SK-N-SH (cell line): Measurements from ENCODE around the gene YJEFN3. TPM values are rescaled to one million over a fixed set of nuclear protein-coding genes. Genes with fewer than 3 reads are reported as not detected.

ENCODE experiments used
- CTCF ChIA-PET: fragments of 300-600, 350-600 bp; formaldehyde crosslinking; extraction: SDS; loops from one replicate; lab custom pipeline; 2021; lab: Yijun Ruan, JAX
- POLR2A ChIA-PET: fragments of 350-600 bp; sonication (Branson Sonifier 250); formaldehyde crosslinking; extraction: SDS; loops from one replicate; lab custom pipeline; 2020; ENCODE audit warnings: antibody characterized with exemption, inconsistent platforms; lab: Yijun Ruan, JAX
- DNase-seq: peaks from one replicate; pipeline ENCODE4 v3.0.0; 2012
- H2AFZ ChIP-seq: fragments of 200-600 bp; sonication (generic); 2 replicates; pipeline ENCODE4 v1.8.1; 2016; ENCODE audit warnings: antibody characterized with exemption, mild to moderate bottlenecking, low read depth
- H3F3A ChIP-seq: fragments of 200-600 bp; sonication (generic); replicated peaks from 2 replicates; pipeline ENCODE3; 2016; ENCODE audit warnings: antibody characterized with exemption, mild to moderate bottlenecking; ENCODE audit not compliant: insufficient read depth
- H3K27ac ChIP-seq, 2 experiments: fragments of 200-500 bp in 1 of 2; fragments of 200-600 bp in 1 of 2; sonication (Bioruptor generic) in 1 of 2; sonication (generic), shearing (Covaris generic) in 1 of 2; 2 replicates each; pipeline versions ENCODE4 v1.5.1 to v1.6.1; 2014 to 2016; ENCODE audit warnings: low read depth in 2 of 2, inconsistent platforms in 1 of 2, low read length in 1 of 2, mild to moderate bottlenecking in 1 of 2, mixed read lengths in 1 of 2
- H3K27me3 ChIP-seq: fragments of 200-600 bp; sonication (generic), shearing (Covaris generic); 2 replicates; pipeline ENCODE4 v1.6.1; 2016; ENCODE audit warnings: mixed run types; ENCODE audit not compliant: insufficient read depth
- H3K36me3 ChIP-seq, 2 experiments: fragments of 200-500 bp in 1 of 2; fragments of 200-600 bp in 1 of 2; sonication (Bioruptor generic) in 1 of 2; sonication (generic) in 1 of 2; replicated peaks in 1 of 2; 2 replicates each; pipeline versions ENCODE3 to v1.5.1; 2014 to 2016; ENCODE audit warnings: low read length in 1 of 2, mild to moderate bottlenecking in 1 of 2; ENCODE audit not compliant: insufficient read depth in 2 of 2, control insufficient read depth in 1 of 2
- H3K4me1 ChIP-seq, 2 experiments: fragments of 200-500 bp in 1 of 2; fragments of 200-600 bp in 1 of 2; sonication (Bioruptor generic) in 1 of 2; sonication (generic), shearing (Covaris generic) in 1 of 2; 2 replicates each; pipeline versions ENCODE4 v1.5.1 to v1.6.1; 2014 to 2016; ENCODE audit warnings: low read depth in 1 of 2, low read length in 1 of 2, mixed run types in 1 of 2; ENCODE audit not compliant: insufficient read depth in 2 of 2, control insufficient read depth in 1 of 2
- H3K4me2 ChIP-seq: fragments of 200-600 bp; sonication (generic), shearing (Covaris generic); 2 replicates; pipeline ENCODE4 v1.6.1; 2017; ENCODE audit warnings: mixed run types
- H3K4me3 ChIP-seq, 2 experiments: fragments of 200-500 bp in 1 of 2; fragments of 200-600 bp in 1 of 2; sonication (Bioruptor generic) in 1 of 2; sonication (generic), shearing (Covaris generic) in 1 of 2; 2 replicates each; pipeline versions ENCODE4 v1.5.1 to v1.8.1; 2014 to 2016; ENCODE audit warnings: low read depth in 2 of 2, inconsistent platforms in 1 of 2, low read length in 1 of 2, mild to moderate bottlenecking in 1 of 2, mixed read lengths in 1 of 2, moderate library complexity in 1 of 2
- H3K79me2 ChIP-seq: fragments of 200-600 bp; sonication (generic); 2 replicates; pipeline ENCODE4 v1.8.1; 2017; ENCODE audit warnings: mild to moderate bottlenecking; ENCODE audit not compliant: insufficient read depth
- H3K9ac ChIP-seq: fragments of 200-600 bp; sonication (generic); 2 replicates; pipeline ENCODE4 v1.6.1; 2017; ENCODE audit warnings: mixed run types
- H3K9me2 ChIP-seq: fragments of 200-600 bp; sonication (generic); 2 replicates; pipeline ENCODE4 v1.6.1; 2017; ENCODE audit warnings: mixed run types
- H3K9me3 ChIP-seq: fragments of 200-600 bp; sonication (generic); 2 replicates; pipeline ENCODE4 v1.6.1; 2017; ENCODE audit warnings: mixed run types, mild to moderate bottlenecking, moderate library complexity
- H4K20me1 ChIP-seq: fragments of 200-600 bp; sonication (generic); 2 replicates; pipeline ENCODE4 v1.6.1; 2017; ENCODE audit warnings: mild to moderate bottlenecking, mixed run types; ENCODE audit not compliant: insufficient read depth
- ELF1 ChIP-seq: IDR thresholded peaks from 2 replicates; pipeline ENCODE4 v1.4.0; 2012
- EP300 ChIP-seq, 2 experiments: IDR thresholded peaks; 2 replicates each; pipeline versions ENCODE4 v1.4.0 to v1.6.1; 2012; ENCODE audit warnings: borderline replicate concordance in 1 of 2, low read depth in 1 of 2, low read length in 1 of 2
- EZH2phosphoT487 ChIP-seq: fragments of 200-600 bp; sonication (generic); IDR thresholded peaks from 2 replicates; pipeline ENCODE4 v1.6.1; 2017; ENCODE audit warnings: low read depth, mixed run types, mild to moderate bottlenecking, antibody characterized with exemption, moderate library complexity, borderline replicate concordance
- FOXJ3 ChIP-seq: sonication (generic); formaldehyde crosslinking; IDR thresholded peaks from 2 replicates; pipeline ENCODE4 v1.5.1; 2020; ENCODE audit warnings: mild to moderate bottlenecking, missing genetic modification reagents
- FOXM1 ChIP-seq: IDR thresholded peaks from 2 replicates; pipeline ENCODE4 v1.4.0; 2012; ENCODE audit warnings: low read depth, mild to moderate bottlenecking
- GABPA ChIP-seq: IDR thresholded peaks from 2 replicates; pipeline ENCODE4 v1.4.0; 2012; ENCODE audit warnings: low read depth, mild to moderate bottlenecking
- GATA2 ChIP-seq: sonication (generic); formaldehyde crosslinking; IDR thresholded peaks from 2 replicates; pipeline ENCODE4 v1.5.0; 2020; ENCODE audit warnings: mild to moderate bottlenecking, missing genetic modification reagents
- JUND ChIP-seq: IDR thresholded peaks from 2 replicates; pipeline ENCODE4 v1.4.0; 2012
- MEF2A ChIP-seq: IDR thresholded peaks from 2 replicates; pipeline ENCODE4 v1.4.0; 2012; ENCODE audit warnings: low read depth, borderline replicate concordance
- MXI1 ChIP-seq: IDR thresholded peaks from 2 replicates; pipeline ENCODE4 v1.6.1; 2012; ENCODE audit warnings: mild to moderate bottlenecking, low read depth, low read length, improper control_type of control experiment
- NFIC ChIP-seq: IDR thresholded peaks from 2 replicates; pipeline ENCODE4 v1.4.0; 2012; ENCODE audit warnings: borderline replicate concordance
- NRF1 ChIP-seq: IDR thresholded peaks from 2 replicates; pipeline ENCODE4 v1.6.1; 2012; ENCODE audit warnings: low read depth, mild to moderate bottlenecking, low read length
- POLR2AphosphoS5 ChIP-seq: IDR thresholded peaks from 2 replicates; pipeline ENCODE4 v1.6.1; 2012; ENCODE audit warnings: low read depth, low read length
- RCOR1 ChIP-seq: fragments of 150-350 bp; IDR thresholded peaks from 2 replicates; pipeline ENCODE4 v1.6.1; 2017; ENCODE audit warnings: antibody characterized with exemption, low read length
- RFX5 ChIP-seq: IDR thresholded peaks from 2 replicates; pipeline ENCODE4 v1.6.1; 2012; ENCODE audit warnings: mild to moderate bottlenecking, improper control_type of control experiment, low read length
- RXRA ChIP-seq: IDR thresholded peaks from 2 replicates; pipeline ENCODE4 v1.4.0; 2012; ENCODE audit warnings: low read depth, mild to moderate bottlenecking, borderline replicate concordance
- SIN3A ChIP-seq: IDR thresholded peaks from 2 replicates; pipeline ENCODE4 v1.6.1; 2012; ENCODE audit warnings: low read depth, mild to moderate bottlenecking, low read length, moderate library complexity, borderline replicate concordance
- SMC3 ChIP-seq: IDR thresholded peaks from 2 replicates; pipeline ENCODE4 v1.6.1; 2012; ENCODE audit warnings: low read depth, low read length, improper control_type of control experiment
- TCF12 ChIP-seq: IDR thresholded peaks from 2 replicates; pipeline ENCODE4 v1.4.0; 2012
- WGBS: methylation state at CpG from one replicate; pipeline ENCODE4 v1.1.6; 2017; ENCODE audit warnings: low lambda C conversion rate; 5-methylcytosine and 5-hydroxymethylcytosine counted together
- polyA plus RNA-seq, 3 experiments: library from polyadenylated mRNA; depleted of rRNA; stranded (reverse); fragments of >200 nt; gene quantifications; 2 replicates each; pipeline ENCODE4 v1.2.3, GENCODE V29; 2012
- TF ChIP-seq, protein P1 (sequence below): fragments of 150-350 bp; IDR thresholded peaks from 2 replicates; pipeline ENCODE4 v1.6.1; 2017; ENCODE audit warnings: antibody characterized with exemption, low read length, low read depth, borderline replicate concordance
- TF ChIP-seq, protein P2 (sequence below): fragments of 200-600 bp; sonication (generic); IDR thresholded peaks from 2 replicates; pipeline ENCODE4 v1.6.1; 2017; ENCODE audit warnings: antibody characterized with exemption, mild to moderate bottlenecking, moderate library complexity

Gene YJEFN3
- polyA plus RNA-seq, 1 of the 3 experiments (the other 2 are of a cell fraction), result 7.2 TPM

DNA sequence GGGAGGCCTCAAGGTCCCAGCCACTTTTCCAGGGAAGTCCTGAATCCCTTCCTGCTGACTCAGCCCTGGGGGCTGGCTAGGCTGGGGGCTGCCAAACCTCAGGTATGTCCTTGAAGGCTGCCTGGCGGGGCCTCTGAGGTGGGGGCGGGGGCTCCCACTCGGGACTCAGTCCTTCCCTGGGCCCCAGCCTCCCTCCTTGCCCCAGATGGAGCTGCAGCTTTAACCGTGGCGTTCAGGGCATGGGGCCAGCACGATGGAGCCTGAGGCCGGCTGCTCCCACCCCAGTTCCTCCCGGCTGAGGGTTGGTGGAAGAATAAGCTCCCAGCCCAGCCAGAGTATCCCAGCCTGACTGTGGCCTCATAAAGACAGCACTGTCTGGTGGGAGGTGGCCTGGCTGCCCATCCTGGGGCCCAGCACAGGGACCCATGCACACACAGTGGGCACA lies 21.8 kb downstream of the YJEFN3 start:
- Histone ChIP-seq H3K9me2 (no peaks in the 10 kb centered on the region), H3K4me1 (peaks cover 0 to 13% of the 10 kb centered on the region in 2 experiments; a peak in 1 of 4 replicates), H4K20me1 (no peaks in the 10 kb centered on the region), H3F3A (no peaks in the 10 kb centered on the region), H3K4me3 (no peak overlapping the region), H3K27ac (no peak overlapping the region), H3K27me3 (no peaks in the 10 kb centered on the region), H2AFZ (no peak overlapping the region), H3K9ac (no peak overlapping the region), H3K9me3 (no peaks in the 10 kb centered on the region), H3K4me2 (no peak overlapping the region), H3K79me2 (no peaks in the 10 kb centered on the region), H3K36me3 (no peaks in the 10 kb centered on the region)
- POLR2A ChIA-PET, result no interaction called here
- no CpG with 5 or more reads among the region's 8 CpGs for WGBS
- CTCF ChIA-PET, result interaction anchor here (2.3 to 15.7 kb wide), 4 partner anchors 10 to 94 kb away, joined by 5 to 258 read pairs (median 42); partner anchors contain the start of genes CILP2, GMIP and YJEFN3
- TF ChIP-seq NFIC, result no peak
- no peak for TF ChIP-seq SIN3A
- TF ChIP-seq NRF1, result no peak
- TF ChIP-seq, protein P1, sequence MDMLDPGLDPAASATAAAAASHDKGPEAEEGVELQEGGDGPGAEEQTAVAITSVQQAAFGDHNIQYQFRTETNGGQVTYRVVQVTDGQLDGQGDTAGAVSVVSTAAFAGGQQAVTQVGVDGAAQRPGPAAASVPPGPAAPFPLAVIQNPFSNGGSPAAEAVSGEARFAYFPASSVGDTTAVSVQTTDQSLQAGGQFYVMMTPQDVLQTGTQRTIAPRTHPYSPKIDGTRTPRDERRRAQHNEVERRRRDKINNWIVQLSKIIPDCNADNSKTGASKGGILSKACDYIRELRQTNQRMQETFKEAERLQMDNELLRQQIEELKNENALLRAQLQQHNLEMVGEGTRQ, result no peak
- TF ChIP-seq EZH2phosphoT487, result no peak
- TF ChIP-seq EP300 (IDR thresholded peaks at IDR 0.05; ENCODE audit: borderline replicate concordance in 1 of 2, low read depth in 1 of 2, low read length in 1 of 2), result no peak
- TF ChIP-seq RFX5, result no peak
- TF ChIP-seq RCOR1, result no peak
- TF ChIP-seq, all 33 proteins: peak for 0
- DNase-seq, result no peak

DNA sequence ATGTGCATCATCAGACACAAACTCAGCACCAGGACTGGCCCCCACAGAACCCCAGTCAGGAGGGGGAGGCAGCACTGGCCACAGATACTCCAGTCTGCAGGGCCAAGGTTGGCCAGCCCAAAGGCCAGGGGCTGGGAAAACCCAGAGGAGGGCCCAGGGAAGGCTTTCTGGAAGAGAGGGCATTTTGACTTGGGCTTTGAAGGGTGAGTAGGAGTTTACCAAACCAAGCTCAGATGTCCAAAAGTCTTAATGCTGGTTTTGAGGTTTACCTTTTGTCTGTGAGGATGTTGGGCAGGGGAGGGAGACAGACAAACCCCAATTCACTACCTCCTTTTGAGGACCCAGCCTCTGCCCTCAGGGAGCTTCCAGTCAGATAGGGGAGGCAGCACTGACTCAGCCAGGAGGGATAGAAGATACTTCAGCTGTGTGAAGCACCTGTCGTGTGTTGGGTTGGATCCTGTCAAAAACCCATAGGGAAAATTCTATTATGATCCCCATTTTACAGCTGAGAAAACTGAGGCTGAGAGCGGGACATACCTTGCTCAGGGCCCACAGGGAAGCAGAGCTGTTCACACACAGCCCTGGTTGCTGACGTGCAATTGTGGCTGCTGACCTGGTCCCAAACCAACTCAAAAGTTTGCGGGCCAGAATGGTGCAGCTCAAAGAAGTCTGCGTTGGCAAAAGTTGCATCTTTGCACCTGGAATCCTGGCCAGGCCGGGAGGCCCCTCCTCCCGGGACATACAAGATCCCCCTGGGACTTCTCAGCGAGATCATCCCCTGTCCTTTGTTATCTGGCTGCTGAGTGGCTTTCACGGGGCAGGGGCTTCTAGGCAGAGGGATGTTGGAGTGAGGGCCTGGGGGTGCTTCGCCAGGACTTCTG lies 22.5 kb downstream of the YJEFN3 start:
- Histone ChIP-seq H3K9me3 (no peaks in the 10 kb centered on the region), H3F3A (no peaks in the 10 kb centered on the region), H3K27me3 (no peaks in the 10 kb centered on the region), H3K4me2 (no peak overlapping the region), H3K27ac (no peak overlapping the region)
- TF ChIP-seq MEF2A, result no peak
- no peak for TF ChIP-seq RXRA
- no peak for TF ChIP-seq SIN3A
- no peak for TF ChIP-seq GATA2 (CRISPR knock-in tag)
- no peak for TF ChIP-seq TCF12
- TF ChIP-seq, protein P2, sequence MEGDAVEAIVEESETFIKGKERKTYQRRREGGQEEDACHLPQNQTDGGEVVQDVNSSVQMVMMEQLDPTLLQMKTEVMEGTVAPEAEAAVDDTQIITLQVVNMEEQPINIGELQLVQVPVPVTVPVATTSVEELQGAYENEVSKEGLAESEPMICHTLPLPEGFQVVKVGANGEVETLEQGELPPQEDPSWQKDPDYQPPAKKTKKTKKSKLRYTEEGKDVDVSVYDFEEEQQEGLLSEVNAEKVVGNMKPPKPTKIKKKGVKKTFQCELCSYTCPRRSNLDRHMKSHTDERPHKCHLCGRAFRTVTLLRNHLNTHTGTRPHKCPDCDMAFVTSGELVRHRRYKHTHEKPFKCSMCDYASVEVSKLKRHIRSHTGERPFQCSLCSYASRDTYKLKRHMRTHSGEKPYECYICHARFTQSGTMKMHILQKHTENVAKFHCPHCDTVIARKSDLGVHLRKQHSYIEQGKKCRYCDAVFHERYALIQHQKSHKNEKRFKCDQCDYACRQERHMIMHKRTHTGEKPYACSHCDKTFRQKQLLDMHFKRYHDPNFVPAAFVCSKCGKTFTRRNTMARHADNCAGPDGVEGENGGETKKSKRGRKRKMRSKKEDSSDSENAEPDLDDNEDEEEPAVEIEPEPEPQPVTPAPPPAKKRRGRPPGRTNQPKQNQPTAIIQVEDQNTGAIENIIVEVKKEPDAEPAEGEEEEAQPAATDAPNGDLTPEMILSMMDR, result no peak
- TF ChIP-seq NFIC, result no peak
- TF ChIP-seq POLR2AphosphoS5, result no peak
- no peak for TF ChIP-seq SMC3
- TF ChIP-seq ELF1, result no peak
- TF ChIP-seq JUND, result no peak
- no peak for TF ChIP-seq EP300 (IDR thresholded peaks at IDR 0.05; ENCODE audit: borderline replicate concordance in 1 of 2, low read depth in 1 of 2, low read length in 1 of 2)
- no peak for TF ChIP-seq GABPA
- TF ChIP-seq FOXJ3 (CRISPR knock-in tag), result no peak
- TF ChIP-seq MXI1, result no peak
- TF ChIP-seq FOXM1, result no peak
- TF ChIP-seq, all 33 proteins: peak for 0
- H3K4me3 ChIP-seq, result no peak overlapping the region
- CTCF ChIA-PET, result interaction anchor here (0.6 to 15.7 kb wide), 6 partner anchors 10 to 93 kb away, joined by 3 to 258 read pairs (median 16); partner anchors contain the start of genes CILP2, GMIP and YJEFN3
- H2AFZ ChIP-seq, result no peak overlapping the region
- DNase-seq, result no peak
- no peaks in the 10 kb centered on the region for H3K9me2 ChIP-seq
- H4K20me1 ChIP-seq, result no peaks in the 10 kb centered on the region
- H3K79me2 ChIP-seq, result no peaks in the 10 kb centered on the region
- no peaks in the 10 kb centered on the region for H3K36me3 ChIP-seq
- H3K9ac ChIP-seq, result no peak overlapping the region
- WGBS, result 92% methylated on average over 6 of the region's 10 CpGs
- peaks cover 0 to 11% of the 10 kb centered on the region in 2 experiments; a peak in 1 of 4 replicates for H3K4me1 ChIP-seq
- POLR2A ChIA-PET, result no interaction called here
